PC-3 (cell line): ENCODE results near the gene USP48. TPM values are rescaled to one million over a fixed set of nuclear protein-coding genes. Genes with fewer than 3 reads are reported as not detected.

Source experiments
- ATAC-seq: fragments of 200-7000 bp; cut with Tn5 transposase; 2 replicates; pipeline ENCODE4 v1.9.1; 2020; ENCODE audit warnings: mild to moderate bottlenecking, moderate library complexity
- BruUV-seq: library from RNA; stranded (reverse); fragments of 400-500 nt; replicated peaks from 2 replicates; lab custom pipeline; 2021; lab: Mats Ljungman, UMichigan
- CTCF ChIA-PET: fragments of 300-600 bp; sonication (Branson Sonifier 250); formaldehyde crosslinking; loops from one replicate; lab custom pipeline; 2022; ENCODE audit warnings: antibody characterized with exemption; lab: Charles Lee
- POLR2A ChIA-PET: fragments of 300-600 bp; sonication (Branson Sonifier 250); formaldehyde crosslinking; loops from one replicate; lab custom pipeline; 2022; ENCODE audit warnings: antibody characterized with exemption; ENCODE audit not compliant: unreplicated experiment; lab: Charles Lee
- DNase-seq: peaks from one replicate; pipeline ENCODE4 v3.0.0-alpha.2; 2015
- H2AFZ ChIP-seq: fragments of 300-600 bp; sonication (generic); 2 replicates; pipeline ENCODE4 v1.6.0; 2016; ENCODE audit warnings: antibody characterized with exemption, low read length
- H3F3A ChIP-seq: fragments of 300-600 bp; sonication (generic); one replicate; pipeline ENCODE4 v1.6.0; 2017; ENCODE audit warnings: antibody characterized with exemption, low read length, control low read depth, mild to moderate bottlenecking; ENCODE audit not compliant: unreplicated experiment
- H3K27ac ChIP-seq: fragments of 300-600 bp; sonication (generic); 2 replicates; pipeline ENCODE4 v1.5.1; 2016; ENCODE audit warnings: mild to moderate bottlenecking, low read length
- H3K27me3 ChIP-seq: fragments of 300-600 bp; sonication (generic); 2 replicates; pipeline ENCODE4 v1.6.1; 2016; ENCODE audit warnings: low read length, mixed read lengths
- H3K36me3 ChIP-seq: fragments of 300-600 bp; sonication (generic); 2 replicates; pipeline ENCODE4 v1.6.1; 2016; ENCODE audit warnings: low read depth, mixed run types, low read length, mixed read lengths
- H3K4me1 ChIP-seq: fragments of 300-600 bp; sonication (generic); 2 replicates; pipeline ENCODE4 v1.5.1; 2016; ENCODE audit warnings: low read length; ENCODE audit not compliant: insufficient read depth
- H3K4me2 ChIP-seq: fragments of 300-600 bp; sonication (generic); 2 replicates; pipeline ENCODE4 v1.6.0; 2016; ENCODE audit warnings: low read length
- H3K4me3 ChIP-seq: fragments of 300-600 bp; sonication (generic); 2 replicates; pipeline ENCODE4 v1.5.1; 2016; ENCODE audit warnings: mild to moderate bottlenecking, low read length, mixed read lengths
- H3K79me2 ChIP-seq: fragments of 300-600 bp; sonication (generic); 2 replicates; pipeline ENCODE4 v1.6.1; 2017; ENCODE audit warnings: low read length, mixed read lengths
- H3K9ac ChIP-seq: fragments of 300-600 bp; sonication (generic); 2 replicates; pipeline ENCODE4 v1.6.0; 2016; ENCODE audit warnings: mild to moderate bottlenecking, low read length
- H3K9me2 ChIP-seq: fragments of 300-600 bp; sonication (generic); replicated peaks from 2 replicates; pipeline ENCODE4 v1.6.1; 2016; ENCODE audit warnings: mixed run types, low read length, mixed read lengths
- H3K9me3 ChIP-seq: fragments of 300-600 bp; sonication (generic); 2 replicates; pipeline ENCODE4 v1.6.1; 2016; ENCODE audit warnings: low read length, mixed read lengths
- H4K20me1 ChIP-seq: fragments of 300-600 bp; sonication (generic); 2 replicates; pipeline ENCODE4 v1.6.1; 2016; ENCODE audit warnings: low read length, mixed read lengths
- EZH2 ChIP-seq: fragments of 300-600 bp; sonication (generic); IDR thresholded peaks from one replicate; pipeline ENCODE4 v1.6.1; 2017; ENCODE audit warnings: antibody characterized with exemption, mild to moderate bottlenecking, low read length; ENCODE audit not compliant: unreplicated experiment
- EZH2phosphoT487 ChIP-seq: fragments of 300-600 bp; sonication (generic); IDR thresholded peaks from 2 replicates; pipeline ENCODE4 v1.6.1; 2018; ENCODE audit warnings: mild to moderate bottlenecking, antibody characterized with exemption, low read length, borderline replicate concordance
- intact Hi-C: fragments of 100-400 bp; cut with micrococcal nuclease; formaldehyde crosslinking; loops from 2 replicates; pipeline ENCODE4 v1.9.0; 2023
- total RNA-seq: library from RNA; depleted of rRNA; stranded (reverse); fragments of >200 nt; gene quantifications from 2 replicates; pipeline ENCODE4 v1.2.3, GENCODE V29; 2014
- TF ChIP-seq, protein P1 (sequence below): fragments of 300-600 bp; sonication (generic); conservative IDR thresholded peaks from 2 replicates; pipeline ENCODE4 v1.5.1; 2017; ENCODE audit warnings: antibody characterized with exemption, low read depth, mild to moderate bottlenecking, low read length

The USP48 gene
- total RNA-seq, 1 experiment from 2014 or later = 33.3 TPM

GRCh38 chr1:21758614-21759013 is 24.3 kb downstream of the USP48 start:
- DNase-seq = no peak
- Histone ChIP-seq H4K20me1 (0 out of 2 replicates have a peak, but pooled peaks cover 4% of the 10 kb centered on the region), H3K27ac (no peak overlapping the region), H3K4me1 (peaks cover 8% of the 10 kb centered on the region; the same call in 1 of the 2 replicates), H3K4me2 (no peak overlapping the region), H3K9me3 (no peaks in the 10 kb centered on the region), H3K27me3 (no peaks in the 10 kb centered on the region), H3K79me2 (peaks cover 66% of the 10 kb centered on the region), H3K9ac (no peak overlapping the region), H3F3A (no peaks in the 10 kb centered on the region), H3K36me3 (peaks cover 24% of the 10 kb centered on the region), H3K9me2 (no peaks in the 10 kb centered on the region), H3K4me3 (no peak overlapping the region), H2AFZ (no peak overlapping the region)
- intact Hi-C loops = no loop called here
- ATAC-seq = no peak
- CTCF ChIA-PET = no interaction called here
- no peak for TF ChIP-seq EZH2phosphoT487
- TF ChIP-seq, protein P1, sequence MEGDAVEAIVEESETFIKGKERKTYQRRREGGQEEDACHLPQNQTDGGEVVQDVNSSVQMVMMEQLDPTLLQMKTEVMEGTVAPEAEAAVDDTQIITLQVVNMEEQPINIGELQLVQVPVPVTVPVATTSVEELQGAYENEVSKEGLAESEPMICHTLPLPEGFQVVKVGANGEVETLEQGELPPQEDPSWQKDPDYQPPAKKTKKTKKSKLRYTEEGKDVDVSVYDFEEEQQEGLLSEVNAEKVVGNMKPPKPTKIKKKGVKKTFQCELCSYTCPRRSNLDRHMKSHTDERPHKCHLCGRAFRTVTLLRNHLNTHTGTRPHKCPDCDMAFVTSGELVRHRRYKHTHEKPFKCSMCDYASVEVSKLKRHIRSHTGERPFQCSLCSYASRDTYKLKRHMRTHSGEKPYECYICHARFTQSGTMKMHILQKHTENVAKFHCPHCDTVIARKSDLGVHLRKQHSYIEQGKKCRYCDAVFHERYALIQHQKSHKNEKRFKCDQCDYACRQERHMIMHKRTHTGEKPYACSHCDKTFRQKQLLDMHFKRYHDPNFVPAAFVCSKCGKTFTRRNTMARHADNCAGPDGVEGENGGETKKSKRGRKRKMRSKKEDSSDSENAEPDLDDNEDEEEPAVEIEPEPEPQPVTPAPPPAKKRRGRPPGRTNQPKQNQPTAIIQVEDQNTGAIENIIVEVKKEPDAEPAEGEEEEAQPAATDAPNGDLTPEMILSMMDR = no peak
- no peak for TF ChIP-seq EZH2
- POLR2A ChIA-PET = no interaction called here
- no TSS peak for BruUV-seq

- Histone ChIP-seq H3K4me2 (no peak overlapping the region), H3K9me2 (no peaks in the 10 kb centered on the region), H4K20me1 (0 out of 2 replicates have a peak, but pooled peaks cover 4% of the 10 kb centered on the region), H3K27me3 (no peaks in the 10 kb centered on the region), H2AFZ (no peak overlapping the region), H3K79me2 (peaks cover 46% of the 10 kb centered on the region), H3F3A (no peaks in the 10 kb centered on the region), H3K4me3 (no peak overlapping the region), H3K9me3 (no peaks in the 10 kb centered on the region), H3K27ac (no peak overlapping the region), H3K9ac (no peak overlapping the region), H3K36me3 (peaks cover 39% of the 10 kb centered on the region), H3K4me1 (no peaks in the 10 kb centered on the region)
- DNase-seq (no peak), ATAC-seq (no peak)
- intact Hi-C loops = no loop called here
- TSS peak; percentile 14 for BruUV-seq
- ChIA-PET CTCF (no interaction called here), POLR2A (no interaction called here)
- TF ChIP-seq, protein P1 = no peak
- TF ChIP-seq EZH2 = no peak
- TF ChIP-seq EZH2phosphoT487 = no peak
These were observed 26.4 kb downstream of the USP48 start for GRCh38 chr1:21756393-21757089.

DNA sequence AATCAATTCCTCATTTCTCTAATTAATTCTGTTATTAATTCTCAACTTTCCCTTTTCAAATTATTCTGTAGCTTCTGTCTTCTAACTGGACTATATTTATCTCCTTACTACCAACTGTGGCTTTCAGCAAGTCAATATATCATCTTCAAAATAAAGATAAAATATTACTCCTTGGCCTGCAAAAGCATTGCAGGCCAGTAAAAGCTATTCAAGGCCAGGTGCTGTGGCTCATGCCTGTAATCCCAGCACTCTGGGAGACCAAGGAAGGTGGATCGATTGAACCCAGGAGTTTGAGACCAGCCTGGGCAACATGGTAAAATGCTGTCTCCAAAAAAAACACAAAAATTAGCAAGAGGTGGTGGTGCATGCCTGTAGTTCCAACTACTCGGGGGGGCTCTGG is 27.9 kb downstream of the USP48 start:
- POLR2A ChIA-PET = no interaction called here
- TF ChIP-seq, protein P1 = no peak
- TF ChIP-seq EZH2phosphoT487 (no peak), EZH2 (no peak)
- Histone ChIP-seq H3K9ac (no peak overlapping the region), H3K79me2 (peaks cover 33% of the 10 kb centered on the region), H3K27ac (no peak overlapping the region), H3F3A (no peaks in the 10 kb centered on the region), H3K9me3 (no peaks in the 10 kb centered on the region), H2AFZ (no peak overlapping the region), H3K4me1 (no peaks in the 10 kb centered on the region), H3K4me2 (no peak overlapping the region), H3K36me3 (peaks cover 47% of the 10 kb centered on the region), H3K27me3 (no peaks in the 10 kb centered on the region), H3K9me2 (no peaks in the 10 kb centered on the region), H4K20me1 (0 out of 2 replicates have a peak, but pooled peaks cover 4% of the 10 kb centered on the region), H3K4me3 (no peak overlapping the region)
- no TSS peak for BruUV-seq
- CTCF ChIA-PET = no interaction called here
- intact Hi-C loops = no loop called here
- ATAC-seq (no peak), DNase-seq (no peak)
